GM10248 (cell line): ENCODE data around the gene SLC6A9.

Experiments
- CTCF ChIA-PET: fragments of 300-600 bp; sonication (Branson Sonifier 250); formaldehyde crosslinking; extraction: SDS; loops from one replicate; lab custom pipeline; 2021; ENCODE audit warnings: antibody characterized with exemption; lab: Yijun Ruan, JAX
- POLR2A ChIA-PET: fragments of 350-650 bp; sonication (Branson Sonifier 250); formaldehyde crosslinking; extraction: SDS; loops from one replicate; lab custom pipeline; 2020; ENCODE audit warnings: antibody characterized with exemption; lab: Yijun Ruan, JAX
- DNase-seq: peaks from one replicate; pipeline ENCODE4 v3.0.0; 2012; ENCODE audit errors: extremely low spot score
- CTCF ChIP-seq: IDR thresholded peaks from 2 replicates; pipeline ENCODE4 v1.5.1; 2012; ENCODE audit warnings: mild to moderate bottlenecking, low read depth; ENCODE audit errors: extremely low read depth, missing control alignments, control extremely low read depth

The SLC6A9 gene

GRCh38 chr1:43962324-43962723 lies 68.9 kb downstream of the SLC6A9 start:
- POLR2A ChIA-PET = no interaction called here

GRCh38 chr1:43961692-43962091 lies 69.6 kb downstream of the SLC6A9 start:
- ChIA-PET POLR2A (no interaction called here), CTCF (no interaction called here)
- TF ChIP-seq CTCF = no peak
- no peak for DNase-seq

More at GRCh38 chr1:43962324-43962723, 68.9 kb downstream of the SLC6A9 start:
- DNase-seq = no peak
- CTCF ChIA-PET = no interaction called here
- TF ChIP-seq CTCF = no peak

GRCh38 chr1:43960798-43961197 lies 70.5 kb downstream of the SLC6A9 start:
- ChIA-PET POLR2A (no interaction called here), CTCF (no interaction called here)
- no peak for DNase-seq
- no peak for TF ChIP-seq CTCF

- POLR2A ChIA-PET = no interaction called here
- DNase-seq = no peak
- TF ChIP-seq CTCF = no peak
- CTCF ChIA-PET = interaction anchor here (0.8 to 5.4 kb wide), 3 partner anchors 10 to 24 kb away, joined by 3 to 33 read pairs (median 3); partner anchors contain the start of genes ARTN and IPO13
These were observed 72.7 kb downstream of the SLC6A9 start for GRCh38 chr1:43958351-43959255.

- ChIA-PET POLR2A (no interaction called here), CTCF (interaction anchor here (1.0 to 5.4 kb wide), 3 partner anchors 8 to 23 kb away, joined by 3 to 33 read pairs (median 3); partner anchors contain the start of gene ARTN)
- no peak for TF ChIP-seq CTCF
- no peak for DNase-seq
These were observed 73.7 kb downstream of the SLC6A9 start for GRCh38 chr1:43957407-43958040.

- CTCF ChIA-PET = interaction anchor here (1.5 to 5.4 kb wide), 3 partner anchors 10 to 22 kb away, joined by 3 to 33 read pairs (median 10); partner anchors contain the start of genes ARTN and IPO13
- no peak for TF ChIP-seq CTCF
- POLR2A ChIA-PET = no interaction called here
- no peak for DNase-seq
These were observed 75.0 kb downstream of the SLC6A9 start for GRCh38 chr1:43956234-43956633.
